ENCODE measurements around the gene GALNS. TPM values are rescaled to one million over a fixed set of nuclear protein-coding genes. Genes with fewer than 3 reads are reported as not detected.

GALNS gene, protein sequence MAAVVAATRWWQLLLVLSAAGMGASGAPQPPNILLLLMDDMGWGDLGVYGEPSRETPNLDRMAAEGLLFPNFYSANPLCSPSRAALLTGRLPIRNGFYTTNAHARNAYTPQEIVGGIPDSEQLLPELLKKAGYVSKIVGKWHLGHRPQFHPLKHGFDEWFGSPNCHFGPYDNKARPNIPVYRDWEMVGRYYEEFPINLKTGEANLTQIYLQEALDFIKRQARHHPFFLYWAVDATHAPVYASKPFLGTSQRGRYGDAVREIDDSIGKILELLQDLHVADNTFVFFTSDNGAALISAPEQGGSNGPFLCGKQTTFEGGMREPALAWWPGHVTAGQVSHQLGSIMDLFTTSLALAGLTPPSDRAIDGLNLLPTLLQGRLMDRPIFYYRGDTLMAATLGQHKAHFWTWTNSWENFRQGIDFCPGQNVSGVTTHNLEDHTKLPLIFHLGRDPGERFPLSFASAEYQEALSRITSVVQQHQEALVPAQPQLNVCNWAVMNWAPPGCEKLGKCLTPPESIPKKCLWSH
- total RNA-seq, result 32.8 TPM
- long read RNA-seq, transcript GALNS-201 (14 exons, 2,363 nt), result major isoform, 57 of 92 reads
- long read RNA-seq, partial matches to known transcripts, result 16 of 92 reads
- long read RNA-seq, other reads (novel, unspliced or antisense), result 19 of 92 reads

DNA sequence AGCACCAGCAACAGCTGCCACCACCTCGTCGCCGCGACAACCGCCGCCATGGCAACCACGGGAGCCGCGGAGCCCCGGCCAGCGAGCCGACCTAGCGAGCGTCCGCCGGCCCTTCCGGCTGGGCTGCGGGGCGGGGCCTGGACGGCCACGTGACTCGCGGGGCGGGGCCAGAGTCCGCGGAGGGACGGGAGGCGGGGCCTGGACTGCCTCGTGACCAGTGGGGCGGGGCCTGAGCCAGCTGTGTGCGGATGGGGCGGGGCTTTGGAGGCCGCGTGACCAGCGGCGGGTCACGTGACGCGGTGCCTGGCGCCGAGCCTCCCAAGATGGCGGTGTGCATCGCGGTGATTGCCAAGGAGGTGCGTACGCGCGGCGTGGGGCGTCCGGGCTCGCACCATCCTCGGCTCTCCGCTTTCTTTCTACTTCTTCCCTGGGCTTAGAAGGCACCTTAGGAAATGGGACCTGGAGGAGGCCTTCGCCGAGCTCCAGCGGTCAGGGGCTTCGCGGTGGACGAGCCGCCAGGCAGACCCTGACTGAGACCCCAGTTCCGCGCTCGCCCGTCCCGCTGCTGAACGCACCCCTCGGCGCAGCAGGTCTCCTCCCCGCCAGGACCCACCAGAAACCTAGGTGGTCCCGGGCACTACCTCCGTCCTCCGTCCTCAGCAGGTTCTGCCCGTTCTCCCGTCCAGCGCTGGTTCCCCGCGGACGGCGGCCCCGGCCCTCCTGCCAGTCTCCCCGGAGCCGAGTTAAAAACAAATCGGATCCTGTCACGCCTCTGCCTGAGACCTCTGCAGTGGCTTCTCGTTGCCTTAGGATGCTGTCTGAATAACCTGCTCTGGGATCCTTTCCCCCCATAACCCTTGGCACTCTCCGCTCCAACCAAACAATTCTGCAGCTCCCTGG lies at the start of gene GALNS, which contains the start of gene TRAPPC2L:
Gene GALNS (minus strand): TSS at position 120 of the 900 bp plus-strand sequence. CDS start 70 bp downstream, at position 50.
Gene TRAPPC2L (plus strand): TSS at position 300 of the 900 bp plus-strand sequence. CDS start 24 bp downstream, at position 324.
- DNase-seq (peak; percentile 99), ATAC-seq (peak; percentile 97)
- Histone ChIP-seq H3K27me3 (no peaks in the 10 kb centered on the region), H3K27ac (peak within 1 kb of the TSS; percentile 92), H3K4me1 (peaks cover 38% of the 10 kb centered on the region), H3K36me3 (peaks cover 34% of the 10 kb centered on the region), H3K9me3 (no peaks in the 10 kb centered on the region), H3K4me3 (peak within 1 kb of the TSS; percentile 100)
- intact Hi-C loops (cut with DNase I), result no loop called here
- TF ChIP-seq, protein P1, sequence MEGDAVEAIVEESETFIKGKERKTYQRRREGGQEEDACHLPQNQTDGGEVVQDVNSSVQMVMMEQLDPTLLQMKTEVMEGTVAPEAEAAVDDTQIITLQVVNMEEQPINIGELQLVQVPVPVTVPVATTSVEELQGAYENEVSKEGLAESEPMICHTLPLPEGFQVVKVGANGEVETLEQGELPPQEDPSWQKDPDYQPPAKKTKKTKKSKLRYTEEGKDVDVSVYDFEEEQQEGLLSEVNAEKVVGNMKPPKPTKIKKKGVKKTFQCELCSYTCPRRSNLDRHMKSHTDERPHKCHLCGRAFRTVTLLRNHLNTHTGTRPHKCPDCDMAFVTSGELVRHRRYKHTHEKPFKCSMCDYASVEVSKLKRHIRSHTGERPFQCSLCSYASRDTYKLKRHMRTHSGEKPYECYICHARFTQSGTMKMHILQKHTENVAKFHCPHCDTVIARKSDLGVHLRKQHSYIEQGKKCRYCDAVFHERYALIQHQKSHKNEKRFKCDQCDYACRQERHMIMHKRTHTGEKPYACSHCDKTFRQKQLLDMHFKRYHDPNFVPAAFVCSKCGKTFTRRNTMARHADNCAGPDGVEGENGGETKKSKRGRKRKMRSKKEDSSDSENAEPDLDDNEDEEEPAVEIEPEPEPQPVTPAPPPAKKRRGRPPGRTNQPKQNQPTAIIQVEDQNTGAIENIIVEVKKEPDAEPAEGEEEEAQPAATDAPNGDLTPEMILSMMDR (IDR thresholded peaks at IDR 0.05), result no peak

DNA sequence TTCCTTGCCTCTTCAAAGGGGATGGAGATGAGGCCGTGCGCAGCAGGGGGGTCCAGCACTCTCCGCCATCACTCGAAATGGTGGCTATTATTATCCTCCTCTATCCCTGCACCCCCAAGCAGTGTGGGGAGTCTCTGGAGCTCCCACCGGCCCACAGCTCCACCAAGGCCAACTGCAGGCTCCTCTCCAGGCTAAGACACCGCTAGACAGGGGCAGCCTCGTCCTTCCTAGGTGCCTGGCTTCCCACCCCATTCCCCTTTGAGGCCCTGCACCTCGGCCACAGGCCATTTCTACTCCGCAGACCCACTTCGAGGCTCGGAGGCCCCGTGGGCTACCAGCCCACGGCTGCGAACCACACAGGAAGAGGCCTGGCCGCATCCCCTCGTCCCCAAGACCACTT lies 49.3 kb upstream of the GALNS start:
- Histone ChIP-seq H3K9me3 (no peaks in the 10 kb centered on the region), H3K27me3 (no peaks in the 10 kb centered on the region), H3K27ac (no peak overlapping the region), H3K4me1 (peaks cover 9% of the 10 kb centered on the region), H3K4me3 (no peak overlapping the region), H3K36me3 (peaks cover 3% of the 10 kb centered on the region)
- DNase-seq (no peak), ATAC-seq (no peak)
- intact Hi-C loops (cut with DNase I), result no loop called here
- TF ChIP-seq, protein P1 (IDR thresholded peaks at IDR 0.05), result no peak

DNA sequence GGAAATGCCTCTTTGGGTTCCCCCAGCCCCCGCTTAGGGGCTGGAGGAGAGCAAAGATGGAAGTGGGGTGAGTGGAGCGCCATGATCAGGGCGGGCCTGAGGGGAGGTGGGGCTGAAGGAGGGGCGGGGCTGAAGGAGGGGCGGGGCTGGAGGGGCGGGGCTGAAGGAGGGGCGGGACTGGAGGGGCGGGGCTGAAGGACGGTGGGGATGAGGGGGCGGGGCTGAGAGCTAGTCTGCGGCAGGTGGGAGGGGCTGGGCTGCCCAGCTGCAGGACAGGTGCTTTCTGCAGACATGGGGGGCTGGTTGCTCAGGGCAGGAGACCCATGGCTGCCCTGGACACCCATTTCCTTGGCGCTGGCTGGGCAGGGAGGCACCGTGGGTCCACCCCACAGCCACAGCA lies 48.8 kb upstream of the GALNS start:
- DNase-seq (no peak), ATAC-seq (no peak)
- intact Hi-C loops (cut with DNase I), result no loop called here
- TF ChIP-seq, protein P1 (IDR thresholded peaks at IDR 0.05), result no peak
- H3K36me3 ChIP-seq, result peaks cover 5% of the 10 kb centered on the region
- H3K27ac ChIP-seq, result no peak overlapping the region
- peaks cover 5% of the 10 kb centered on the region for H3K4me1 ChIP-seq
- H3K4me3 ChIP-seq, result no peak overlapping the region
- H3K9me3 ChIP-seq, result no peaks in the 10 kb centered on the region
- H3K27me3 ChIP-seq, result no peaks in the 10 kb centered on the region

DNA sequence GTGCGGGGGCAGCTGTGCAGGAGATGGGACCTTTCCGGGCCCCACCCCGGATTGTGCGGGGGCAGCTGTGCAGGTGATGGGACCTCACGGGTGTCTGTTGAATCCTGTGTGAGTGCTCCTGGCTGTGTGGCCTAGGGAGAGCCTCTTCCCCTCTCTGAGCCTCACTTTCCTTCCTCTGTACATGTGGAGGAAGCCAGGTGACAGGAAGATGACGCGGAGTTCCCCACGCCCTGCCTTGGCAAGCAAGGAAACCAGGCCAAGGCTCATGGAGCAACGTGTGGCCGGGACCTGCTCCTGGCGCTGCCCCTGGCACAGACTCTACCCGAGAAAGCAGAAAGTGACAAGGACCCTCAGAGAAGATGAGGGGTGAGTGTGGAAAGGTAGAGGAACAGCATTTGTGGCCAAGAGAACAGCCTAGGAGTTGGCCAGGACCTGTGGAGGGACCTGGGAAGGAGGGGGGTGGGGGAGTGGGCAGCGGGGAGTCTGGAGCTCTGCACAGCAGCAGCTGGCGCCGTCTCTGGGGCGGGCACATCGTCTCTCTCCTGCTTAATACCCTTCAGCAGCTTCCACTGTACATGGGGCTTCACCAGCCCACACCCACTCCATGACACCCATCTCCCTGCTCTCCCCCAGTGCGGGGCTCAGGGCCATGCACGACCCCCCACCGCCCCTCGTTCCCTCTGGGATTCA lies 48.1 kb upstream of the GALNS start:
- ATAC-seq (no peak), DNase-seq (no peak)
- Histone ChIP-seq H3K4me3 (no peak overlapping the region), H3K4me1 (no peaks in the 10 kb centered on the region), H3K36me3 (peaks cover 5% of the 10 kb centered on the region), H3K27me3 (no peaks in the 10 kb centered on the region), H3K9me3 (no peaks in the 10 kb centered on the region), H3K27ac (no peak overlapping the region)
- TF ChIP-seq, protein P1 (IDR thresholded peaks at IDR 0.05), result no peak
- intact Hi-C loops (cut with DNase I), result no loop called here

DNA sequence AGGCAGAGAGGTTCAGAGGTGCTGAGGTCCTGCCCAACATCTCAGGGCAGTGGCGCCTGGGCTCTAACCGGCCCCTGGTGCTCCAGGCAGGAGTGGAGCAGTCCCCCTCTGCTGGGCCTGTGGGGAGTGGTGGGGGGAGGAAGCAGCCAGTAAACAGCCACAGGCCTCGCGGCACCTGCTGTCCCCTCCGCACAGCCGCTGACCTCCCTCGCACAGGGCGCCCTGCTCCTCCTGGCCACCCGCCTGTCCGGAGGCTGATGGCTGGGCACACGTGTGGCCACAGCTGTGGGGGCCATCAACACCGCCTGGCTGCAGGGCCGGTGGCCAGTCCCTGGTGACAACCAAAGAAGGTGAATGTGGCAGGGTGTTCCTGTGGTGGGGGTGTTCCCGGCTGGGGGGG lies 46.5 kb upstream of the GALNS start:
- H3K4me1 ChIP-seq, result no peaks in the 10 kb centered on the region
- peaks cover 5% of the 10 kb centered on the region for H3K36me3 ChIP-seq
- no peak overlapping the region for H3K4me3 ChIP-seq
- H3K27me3 ChIP-seq, result no peaks in the 10 kb centered on the region
- TF ChIP-seq, protein P1 (IDR thresholded peaks at IDR 0.05), result no peak
- intact Hi-C loops (cut with DNase I), result no loop called here
- no peak for DNase-seq
- no peak for ATAC-seq
- H3K27ac ChIP-seq, result no peak overlapping the region
- H3K9me3 ChIP-seq, result no peaks in the 10 kb centered on the region

Measured in upper lobe of right lung (tissue), 1 donor.